HepG2 (cell line): ENCODE results near the gene CLASP1. TPM values are rescaled to one million over a fixed set of nuclear protein-coding genes. Genes with fewer than 3 reads are reported as not detected.

Experiments
- ATAC-seq: fragments of 200-7000 bp; cut with Tn5 transposase; 3 replicates; pipeline ENCODE4 v1.9.1; 2020; ENCODE audit warnings: mild to moderate bottlenecking, moderate library complexity
- BruUV-seq: library from RNA; stranded (reverse); fragments of 400-500 nt; replicated peaks from 2 replicates; lab custom pipeline; 2021; lab: Mats Ljungman, UMichigan
- CTCF ChIA-PET: fragments of 300-600 bp; formaldehyde crosslinking; extraction: SDS; loops from one replicate; lab custom pipeline; 2021; ENCODE audit warnings: low total read pairs, inconsistent platforms, low intra/inter-chr PET ratio; lab: Yijun Ruan, JAX
- POLR2A ChIA-PET: fragments of 350-600 bp; sonication (Branson Sonifier 250); formaldehyde crosslinking; loops from one replicate; lab custom pipeline; 2020; ENCODE audit warnings: antibody characterized with exemption, inconsistent platforms; lab: Yijun Ruan, JAX
- DNase-seq: peaks from one replicate; pipeline ENCODE4 v3.0.0-alpha.2; 2015; ENCODE audit warnings: low spot score
- FAIRE-seq: peaks from 3 replicates; lab custom pipeline; 2011; peaks lifted over from hg19 to GRCh38; lab: Jason Lieb, UNC
- H2AFZ ChIP-seq: one replicate; pipeline ENCODE4 v1.6.1; 2011; ENCODE audit warnings: low read length, inconsistent platforms
- H3K27ac ChIP-seq: fragments of 300-600 bp; 3 replicates; pipeline ENCODE4 v1.8.0; 2011; ENCODE audit warnings: mixed run types, mild to moderate bottlenecking, mixed read lengths, low read length, inconsistent platforms; ENCODE audit not compliant: insufficient read depth; ENCODE audit errors: extremely low read length
- H3K27me3 ChIP-seq, 2 experiments: fragments of 200-600 bp in 1 of 2; 2 replicates in 1 of 2; 3 replicates in 1 of 2; pipeline versions ENCODE4 v1.6.0 to v1.8.0; 2011; ENCODE audit warnings: low read length in 2 of 2, mild to moderate bottlenecking in 2 of 2, moderate library complexity in 2 of 2, inconsistent platforms in 1 of 2; ENCODE audit not compliant: insufficient read depth in 2 of 2, control insufficient read depth in 1 of 2
- H3K36me3 ChIP-seq, 2 experiments: fragments of 200-600 bp in 1 of 2; replicated peaks in 1 of 2; 2 replicates in 1 of 2; 3 replicates in 1 of 2; pipeline versions ENCODE4 v1.5.1 to v1.8.0; 2011; ENCODE audit warnings: low read length in 2 of 2, inconsistent platforms in 1 of 2; ENCODE audit not compliant: insufficient read depth in 2 of 2, control insufficient read depth in 1 of 2
- H3K4me1 ChIP-seq: 2 replicates; pipeline ENCODE4 v1.5.1; 2012; ENCODE audit warnings: low read length, inconsistent platforms; ENCODE audit not compliant: insufficient read depth
- H3K4me2 ChIP-seq: 2 replicates; pipeline ENCODE4 v1.6.0; 2011; ENCODE audit warnings: low read depth, low read length, inconsistent platforms
- H3K4me3 ChIP-seq, 3 experiments: fragments of 200-600 bp in 1 of 3; sonication (generic), shearing (Covaris generic) in 1 of 3; replicated peaks in 1 of 3; 2 replicates each; pipeline ENCODE4 v1.5.1; 2011 to 2016; ENCODE audit warnings: low read length in 3 of 3, inconsistent platforms in 2 of 3, low read depth in 2 of 3, mild to moderate bottlenecking in 2 of 3, control low read depth in 1 of 3, mixed read lengths in 1 of 3; ENCODE audit not compliant: insufficient read depth in 1 of 3
- H3K79me2 ChIP-seq: one replicate; pipeline ENCODE4 v1.6.1; 2011; ENCODE audit warnings: low read length, inconsistent platforms; ENCODE audit not compliant: insufficient read depth
- H3K9ac ChIP-seq: 2 replicates; pipeline ENCODE4 v1.6.0; 2011; ENCODE audit warnings: mild to moderate bottlenecking, low read depth, low read length, inconsistent platforms; ENCODE audit not compliant: insufficient read depth
- H3K9me3 ChIP-seq: 2 replicates; pipeline ENCODE4 v1.5.1; 2012; ENCODE audit warnings: mild to moderate bottlenecking, low read length
- H4K20me1 ChIP-seq: 2 replicates; pipeline ENCODE4 v1.6.0; 2011; ENCODE audit warnings: inconsistent platforms, mild to moderate bottlenecking, low read length, moderate library complexity; ENCODE audit not compliant: insufficient read depth
- ADNP ChIP-seq: sonication (generic); formaldehyde crosslinking; IDR thresholded peaks from 2 replicates; pipeline ENCODE4 v1.4.0; 2020; ENCODE audit warnings: missing genetic modification reagents
- ARID4A ChIP-seq: sonication (generic); formaldehyde crosslinking; IDR thresholded peaks from 2 replicates; pipeline ENCODE4 v1.5.0; 2020; ENCODE audit warnings: mild to moderate bottlenecking, missing genetic modification reagents, borderline replicate concordance
- FOXJ3 ChIP-seq: sonication (generic); formaldehyde crosslinking; IDR thresholded peaks from 2 replicates; pipeline ENCODE4 v1.4.0; 2020; ENCODE audit warnings: missing genetic modification reagents, mild to moderate bottlenecking, borderline replicate concordance
- GATAD2A ChIP-seq: IDR thresholded peaks from 2 replicates; pipeline ENCODE4 v1.6.1; 2016
- MIER3 ChIP-seq: IDR thresholded peaks from 2 replicates; pipeline ENCODE4 v1.6.1; 2016; ENCODE audit warnings: missing compliant biosample characterization, borderline replicate concordance
- MNT ChIP-seq: fragments of 450-650 bp; IDR thresholded peaks from 2 replicates; pipeline ENCODE4 v1.6.1; 2016
- MTF1 ChIP-seq: sonication (generic); formaldehyde crosslinking; IDR thresholded peaks from 2 replicates; pipeline ENCODE4 v1.5.0; 2020; ENCODE audit warnings: missing genetic modification reagents
- ZBTB10 ChIP-seq: sonication (generic); formaldehyde crosslinking; IDR thresholded peaks from 2 replicates; pipeline ENCODE4 v1.4.0; 2020; ENCODE audit warnings: missing genetic modification reagents, borderline replicate concordance
- ZNF10 ChIP-seq: sonication (generic); formaldehyde crosslinking; IDR thresholded peaks from 2 replicates; pipeline ENCODE4 v1.4.0; 2020; ENCODE audit warnings: mild to moderate bottlenecking, low read depth, missing genetic modification reagents, borderline replicate concordance
- ZNF280B ChIP-seq: sonication (generic); formaldehyde crosslinking; IDR thresholded peaks from 2 replicates; pipeline ENCODE4 v1.5.0; 2020; ENCODE audit warnings: missing genetic modification reagents, mild to moderate bottlenecking, borderline replicate concordance
- ZNF510 ChIP-seq: sonication (generic); formaldehyde crosslinking; IDR thresholded peaks from 2 replicates; pipeline ENCODE4 v1.4.0; 2020; ENCODE audit warnings: low read depth, mild to moderate bottlenecking, missing genetic modification reagents
- ZNF737 ChIP-seq: sonication (generic); formaldehyde crosslinking; IDR thresholded peaks from 2 replicates; pipeline ENCODE4 v1.5.0; 2020; ENCODE audit warnings: missing genetic modification reagents, mild to moderate bottlenecking, borderline replicate concordance
- WGBS: methylation state at CpG from one replicate; pipeline ENCODE4 v1.1.6; 2017; ENCODE audit warnings: low lambda C conversion rate; 5-methylcytosine and 5-hydroxymethylcytosine counted together
- in situ Hi-C: cut with HindIII; loops from 2 replicates; pipeline ENCODE4 v1.10.0; 2017; ENCODE audit warnings: low pct_unique_long_range_greater_than_20kb; ENCODE audit not compliant: extremely low pct_ligation_motif_present
- intact Hi-C: fragments of 100-400 bp; cut with micrococcal nuclease; formaldehyde crosslinking; loops from one replicate; pipeline ENCODE4 v1.10.0; 2022; ENCODE audit not compliant: unreplicated experiment
- polyA plus RNA-seq, 8 experiments: library from polyadenylated mRNA; depleted of rRNA in 3 of 8; stranded (reverse) in 7 of 8; unstranded in 1 of 8; fragments of >200 nt; fragmentation: Illumina TruSeq in 4 of 8; extraction: Trizol in 4 of 8; gene quantifications; 2 replicates each; pipeline versions ENCODE4 v1.2.1 to v1.2.3, GENCODE V29; 2011 to 2016; ENCODE audit warnings: low read depth in 4 of 8, missing spikeins in 1 of 8, mixed read lengths in 1 of 8; ENCODE audit not compliant: insufficient read depth in 1 of 8
- total RNA-seq, 5 experiments: library from RNA; depleted of rRNA; stranded (reverse); fragments of >200 nt; fragmentation: Illumina TruSeq; extraction: Trizol; gene quantifications; 2 replicates each; pipeline ENCODE4 v1.2.3, GENCODE V29; 2016; ENCODE audit warnings: low read depth in 1 of 5

The CLASP1 gene
- total and polyA plus RNA-seq, 2 of the 13 experiments (the other 11 are each of a cell fraction or from before 2014, with no cell fraction given): 11.7 to 47.9 TPM

GRCh38 chr2:121649596-121650314 is 493 bp upstream of the CLASP1 start:
- FAIRE-seq (no peak), ATAC-seq (peak; percentile 96), DNase-seq (peak; percentile 98)
- Histone ChIP-seq H3K9ac (peak overlapping the region; percentile 99), H3K4me3 (peak overlapping the region; percentile 71 to 96 (median 95)), H2AFZ (peak overlapping the region; percentile 95), H3K27me3 (no peaks in the 10 kb centered on the region; a peak in 2 of 5 replicates), H4K20me1 (peaks cover 8% of the 10 kb centered on the region; the same call in 1 of the 2 replicates), H3K36me3 (no peaks in the 10 kb centered on the region), H3K79me2 (peaks cover 62% of the 10 kb centered on the region), H3K4me1 (peaks cover 53% of the 10 kb centered on the region), H3K4me2 (peak overlapping the region; percentile 92), H3K27ac (peak overlapping the region; percentile 99), H3K9me3 (no peaks in the 10 kb centered on the region)
- POLR2A ChIA-PET: interaction anchor here (0.9 to 4.4 kb wide), 33 partner anchors 8 to 1971 kb away, joined by 3 to 119 read pairs (median 5); partner anchors contain the start of genes NIFK, RNU4ATAC, TMEM177 and TSN
- CTCF ChIA-PET: no interaction called here
- 2% methylated on average over 41 of the region's 45 CpGs for WGBS
- intact Hi-C loops: loop anchor here (1.0 to 5.0 kb wide), 5 partner anchors 17 to 119 kb away; partner anchors contain the start of gene RNU4ATAC
- in situ Hi-C loops: loop anchor here (5.0 kb wide), 1 partner anchor 117 kb away; the partner anchor contains the start of gene RNU4ATAC
- TSS peak; percentile 76 for BruUV-seq
- TF ChIP-seq MNT (0 out of 2 replicates have a peak, but pooled peaks have one; percentile 3), ZNF737 (peak; percentile 92; the same call in 1 of the 2 replicates), MTF1 (CRISPR knock-in tag) (peak; percentile 70; the same call in 1 of the 2 replicates), ZNF280B (CRISPR knock-in tag) (no peak; the same call in 1 of the 2 replicates), MIER3 (CRISPR knock-in tag) (no peak), ARID4A (CRISPR knock-in tag) (peak; percentile 89; the same call in 1 of the 2 replicates), ZNF10 (CRISPR knock-in tag) (no peak), FOXJ3 (CRISPR knock-in tag) (peak; percentile 89), ADNP (CRISPR knock-in tag) (no peak), GATAD2A (CRISPR knock-in tag) (peak; percentile 67), ZNF510 (CRISPR knock-in tag) (no peak; the same call in 1 of the 2 replicates), ZBTB10 (CRISPR knock-in tag) (no peak; the same call in 1 of the 2 replicates)
